Regular cardiac myocyte (primary cell): ENCODE data around the gene PNMT. TPM values are rescaled to one million over a fixed set of nuclear protein-coding genes. Genes with fewer than 3 reads are reported as not detected.

Source experiments
- total RNA-seq: library from RNA; depleted of rRNA; stranded (reverse); fragments of >200 nt; gene quantifications from 2 replicates; pipeline ENCODE4 v1.2.3, GENCODE V29; 2014

Gene PNMT, protein sequence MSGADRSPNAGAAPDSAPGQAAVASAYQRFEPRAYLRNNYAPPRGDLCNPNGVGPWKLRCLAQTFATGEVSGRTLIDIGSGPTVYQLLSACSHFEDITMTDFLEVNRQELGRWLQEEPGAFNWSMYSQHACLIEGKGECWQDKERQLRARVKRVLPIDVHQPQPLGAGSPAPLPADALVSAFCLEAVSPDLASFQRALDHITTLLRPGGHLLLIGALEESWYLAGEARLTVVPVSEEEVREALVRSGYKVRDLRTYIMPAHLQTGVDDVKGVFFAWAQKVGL
- not detected in 2 replicates for total RNA-seq

DNA sequence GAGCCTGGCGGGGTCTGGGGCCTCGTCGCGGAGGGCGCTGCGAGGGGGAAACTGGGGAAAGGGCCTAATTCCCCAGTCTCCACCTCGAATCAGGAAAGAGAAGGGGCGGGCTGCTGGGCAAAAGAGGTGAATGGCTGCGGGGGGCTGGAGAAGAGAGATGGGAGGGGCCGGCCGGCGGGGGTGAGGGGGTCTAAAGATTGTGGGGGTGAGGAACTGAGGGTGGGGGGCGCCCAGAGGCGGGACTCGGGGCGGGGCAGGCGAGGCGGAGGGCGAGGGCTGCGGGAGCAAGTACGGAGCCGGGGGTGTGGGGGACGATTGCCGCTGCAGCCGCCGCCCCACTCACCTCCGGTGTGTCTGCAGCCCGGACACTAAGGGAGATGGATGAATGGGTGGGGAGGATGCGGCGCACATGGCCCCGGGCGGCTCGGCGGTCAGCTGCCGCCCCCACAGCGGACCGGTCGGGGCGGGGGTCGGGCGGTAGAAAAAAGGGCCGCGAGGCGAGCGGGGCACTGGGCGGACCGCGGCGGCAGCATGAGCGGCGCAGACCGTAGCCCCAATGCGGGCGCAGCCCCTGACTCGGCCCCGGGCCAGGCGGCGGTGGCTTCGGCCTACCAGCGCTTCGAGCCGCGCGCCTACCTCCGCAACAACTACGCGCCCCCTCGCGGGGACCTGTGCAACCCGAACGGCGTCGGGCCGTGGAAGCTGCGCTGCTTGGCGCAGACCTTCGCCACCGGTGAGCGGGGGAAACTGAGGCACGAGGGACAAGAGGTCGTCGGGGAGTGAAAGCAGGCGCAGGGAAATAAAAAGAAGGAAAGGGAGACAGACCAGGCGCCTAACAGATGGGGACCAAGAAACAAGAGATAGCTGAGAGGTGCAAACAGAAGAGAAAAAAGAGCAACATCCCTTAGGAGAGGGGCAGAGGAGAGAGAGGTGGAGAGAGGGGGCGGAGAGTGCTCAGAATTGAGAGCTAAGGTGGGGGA lies at the start of gene PNMT:
Gene PNMT (plus strand): TSS at position 509 of the 980 bp plus-strand sequence. CDS start 23 bp downstream, at position 532.

DNA sequence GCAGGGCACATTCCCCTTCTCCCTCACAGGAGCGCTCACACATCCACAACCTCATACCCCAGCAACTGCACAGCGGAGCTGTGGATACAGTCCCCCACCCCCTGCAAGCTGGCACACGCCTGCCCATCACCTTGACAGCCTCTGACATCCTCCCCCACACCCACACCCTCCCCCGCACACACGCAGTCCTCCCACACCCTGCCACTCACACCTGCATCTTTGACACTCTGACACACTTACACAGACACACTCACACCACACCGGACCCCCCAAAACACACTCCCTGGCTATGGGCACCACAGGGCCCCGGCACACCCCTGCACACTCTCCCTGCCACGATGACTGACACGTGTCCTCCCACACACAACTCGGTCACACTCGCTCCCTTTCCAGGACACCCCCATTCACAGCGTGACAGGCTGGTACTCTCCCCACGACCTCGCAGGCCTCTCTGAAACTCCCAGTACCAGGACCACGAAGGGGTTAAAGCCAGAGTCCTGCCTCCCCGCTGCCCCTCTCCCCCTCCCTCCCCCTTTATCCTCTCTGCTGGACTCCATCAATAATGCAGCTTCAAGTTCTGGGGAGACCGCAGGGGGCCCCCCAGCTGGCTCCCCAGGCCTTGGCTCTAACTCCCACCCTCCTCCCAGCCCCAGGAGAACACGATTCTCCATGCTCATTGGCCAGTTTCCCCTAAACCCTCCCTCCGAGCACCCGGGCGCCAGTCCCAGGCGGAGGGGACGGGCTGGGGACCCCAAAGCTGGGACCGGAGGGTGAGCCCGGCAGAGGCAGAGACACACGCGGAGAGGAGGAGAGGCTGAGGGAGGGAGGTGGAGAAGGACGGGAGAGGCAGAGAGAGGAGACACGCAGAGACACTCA lies 41.8 kb upstream of the PNMT start, which contains the start of gene PPP1R1B:
Gene PPP1R1B (plus strand): TSS at position 782 of the 876 bp plus-strand sequence. CDS start 441 bp downstream, outside the sequence.

DNA sequence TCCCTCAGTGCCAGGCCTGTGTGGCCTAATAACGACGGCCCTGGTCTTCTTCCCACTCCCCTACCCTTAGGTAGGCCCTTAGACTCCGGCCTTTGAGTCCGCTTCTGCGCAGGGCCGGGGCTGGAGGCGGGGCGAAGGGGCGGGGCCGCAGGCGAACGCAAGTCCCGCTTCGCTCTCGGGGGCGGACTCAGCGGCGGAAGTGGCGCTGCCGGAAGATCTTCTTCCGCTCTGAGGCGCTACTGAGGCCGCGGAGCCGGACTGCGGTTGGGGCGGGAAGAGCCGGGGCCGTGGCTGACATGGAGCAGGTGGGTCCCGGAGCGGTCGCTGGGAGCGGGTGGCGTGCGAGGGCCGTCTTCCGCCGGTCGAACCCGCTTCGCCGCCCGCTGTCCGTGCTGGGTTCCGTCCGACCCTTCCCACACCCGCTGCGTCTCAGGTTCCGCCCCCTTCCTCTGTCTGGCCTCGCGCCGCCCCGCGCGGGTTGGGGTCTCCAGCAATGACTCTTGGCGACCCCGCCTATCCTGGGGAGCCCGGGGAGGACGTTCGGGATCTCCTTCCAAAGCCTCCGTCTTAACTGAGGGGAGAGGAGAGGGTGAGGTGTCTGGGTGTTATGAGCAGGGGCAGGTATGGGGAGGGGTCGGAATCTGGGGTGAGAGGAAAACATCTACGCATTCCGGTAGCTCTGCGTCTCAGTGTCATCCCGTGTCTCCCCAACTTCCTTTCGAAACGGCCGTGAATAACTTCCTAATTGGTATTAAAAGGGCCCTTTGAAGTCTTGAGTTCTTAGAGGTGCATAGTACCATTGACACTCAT lies 31.1 kb upstream of the PNMT start, which contains the start of gene STARD3:
Gene STARD3 (plus strand): TSS at position 218 of the 810 bp plus-strand sequence. CDS start 16,388 bp downstream, outside the sequence.

DNA sequence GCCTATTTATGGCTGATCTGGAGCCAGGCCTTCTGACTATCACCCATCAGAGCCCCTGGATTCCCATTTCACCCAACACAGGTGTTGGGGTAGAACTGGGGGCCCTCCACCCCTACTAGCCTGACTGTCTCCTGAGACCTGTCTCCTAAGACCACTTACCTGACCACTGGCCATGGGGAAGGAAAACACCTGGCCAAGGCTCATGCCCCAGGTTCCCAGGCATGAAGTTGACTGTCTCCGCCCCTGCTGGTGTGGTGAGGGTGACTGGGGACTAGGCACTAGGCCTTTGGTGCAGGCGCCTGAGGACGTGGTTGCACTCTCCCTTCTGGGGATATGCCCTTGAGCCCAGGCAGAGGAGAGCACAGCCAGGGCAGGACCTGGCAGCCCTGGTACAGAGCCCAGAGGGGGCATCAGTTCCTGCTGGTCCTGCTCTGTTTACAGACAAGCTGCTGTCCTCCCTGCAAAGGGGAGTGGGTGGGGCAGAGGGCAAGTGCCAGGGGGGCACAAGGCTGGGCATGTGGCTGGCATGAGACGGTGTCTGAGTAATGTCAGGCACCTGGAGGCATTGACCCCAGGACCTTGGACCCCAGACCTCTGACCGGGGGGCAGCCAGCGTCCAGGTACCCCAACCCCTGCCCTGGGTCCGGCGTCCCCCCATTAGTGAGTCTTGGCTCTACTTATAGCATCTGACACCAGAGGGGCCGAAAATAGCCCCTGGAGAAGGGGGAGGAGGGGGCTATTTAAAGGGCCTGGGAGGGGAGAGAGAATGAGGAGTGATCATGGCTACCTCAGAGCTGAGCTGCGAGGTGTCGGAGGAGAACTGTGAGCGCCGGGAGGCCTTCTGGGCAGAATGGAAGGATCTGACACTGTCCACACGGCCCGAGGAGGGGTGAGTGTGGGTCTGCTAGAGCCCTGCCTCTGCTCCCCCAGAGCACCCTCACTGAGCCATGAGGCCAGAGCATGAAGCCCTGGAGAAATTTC lies 3.4 kb upstream of the PNMT start, which contains the start of gene TCAP:
Gene TCAP (plus strand): TSS at position 769 of the 981 bp plus-strand sequence. CDS start 11 bp downstream, at position 780.

DNA sequence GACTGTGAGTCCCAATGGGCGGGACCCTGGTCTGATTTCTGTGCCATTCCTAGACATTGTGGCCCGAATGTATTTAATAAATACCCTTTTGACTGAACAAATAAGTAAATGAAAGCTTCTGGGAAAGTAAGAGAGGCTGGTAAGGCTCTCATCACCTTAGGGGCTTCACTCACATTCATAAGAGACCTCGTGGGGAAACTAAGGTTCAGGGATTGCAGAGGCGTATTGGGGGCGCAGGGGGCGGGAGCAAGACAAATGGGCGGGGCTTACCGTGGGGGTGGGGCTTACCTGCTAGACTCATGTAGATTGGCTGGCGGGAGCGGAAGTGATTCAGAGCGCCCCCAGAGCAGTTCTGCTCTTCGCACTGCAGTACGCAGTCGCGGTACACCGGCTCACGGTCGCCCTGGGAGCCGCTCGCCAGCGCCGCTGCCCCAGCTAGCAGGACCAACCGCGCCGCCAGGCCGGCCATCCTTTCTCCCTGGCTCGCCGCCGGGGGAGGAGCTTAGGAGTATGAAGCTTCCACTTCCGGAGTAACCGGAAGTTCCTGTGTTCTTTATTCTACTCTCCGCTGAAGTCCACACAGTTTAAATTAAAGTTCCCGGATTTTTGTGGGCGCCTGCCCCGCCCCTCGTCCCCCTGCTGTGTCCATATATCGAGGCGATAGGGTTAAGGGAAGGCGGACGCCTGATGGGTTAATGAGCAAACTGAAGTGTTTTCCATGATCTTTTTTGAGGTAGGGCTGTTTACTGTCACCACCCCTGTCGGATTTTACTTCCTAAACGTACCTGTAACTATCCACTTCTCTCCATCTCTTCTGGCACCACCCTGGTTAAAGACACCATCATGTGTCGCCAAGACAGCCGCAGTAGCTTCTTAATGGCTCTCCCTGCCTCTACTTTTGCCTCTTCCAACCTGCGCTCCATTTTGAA lies 19.6 kb downstream of the PNMT start, which contains the start of gene PGAP3:
Gene PGAP3 (minus strand): TSS at position 512 of the 929 bp plus-strand sequence. CDS start 43 bp downstream, at position 469.

DNA sequence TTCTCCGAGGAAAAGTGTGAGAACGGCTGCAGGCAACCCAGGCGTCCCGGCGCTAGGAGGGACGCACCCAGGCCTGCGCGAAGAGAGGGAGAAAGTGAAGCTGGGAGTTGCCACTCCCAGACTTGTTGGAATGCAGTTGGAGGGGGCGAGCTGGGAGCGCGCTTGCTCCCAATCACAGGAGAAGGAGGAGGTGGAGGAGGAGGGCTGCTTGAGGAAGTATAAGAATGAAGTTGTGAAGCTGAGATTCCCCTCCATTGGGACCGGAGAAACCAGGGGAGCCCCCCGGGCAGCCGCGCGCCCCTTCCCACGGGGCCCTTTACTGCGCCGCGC lies 31.5 kb downstream of the PNMT start, which contains the start of gene ERBB2:
Gene ERBB2 (plus strand): TSS at position 247 of the 330 bp plus-strand sequence. CDS start 175 bp downstream, outside the sequence.

Other genes starting within 250 kb of the PNMT start
- gene MED1, start 217.2 kb upstream of the PNMT start, total RNA-seq = 16.3 and 16.9 TPM in 2 replicates
- 19.9 and 20.0 TPM in 2 replicates for gene CDK12, start 207.0 kb upstream of the PNMT start, total RNA-seq
- not detected in 2 replicates for gene NEUROD2, start 60.5 kb upstream of the PNMT start, total RNA-seq
- not detected in 2 replicates for gene PPP1R1B, start 41.5 kb upstream of the PNMT start, total RNA-seq
- 27.6 and 33.4 TPM in 2 replicates for gene STARD3, start 31.3 kb upstream of the PNMT start, total RNA-seq
- gene TCAP, start 3.1 kb upstream of the PNMT start, total RNA-seq = 0.19 and 0.28 TPM in 2 replicates
- gene PGAP3, start 19.6 kb downstream of the PNMT start, total RNA-seq = 4.2 and 10.7 TPM in 2 replicates
- gene ERBB2, start 31.6 kb downstream of the PNMT start, total RNA-seq = 22.6 and 26.8 TPM in 2 replicates
- gene MIEN1, start 62.1 kb downstream of the PNMT start, total RNA-seq = 11.3 and 16.7 TPM in 2 replicates
- under 0.01 TPM in 2 replicates for gene GRB7, start 69.5 kb downstream of the PNMT start, total RNA-seq
- gene IKZF3, start 195.9 kb downstream of the PNMT start, total RNA-seq = under 0.01 TPM in 1 of 2 replicates, not detected in the other
- gene ZPBP2, start 199.7 kb downstream of the PNMT start, total RNA-seq = not detected in 2 replicates